ENCODE data around the gene REEP1.

REEP1 gene

DNA sequence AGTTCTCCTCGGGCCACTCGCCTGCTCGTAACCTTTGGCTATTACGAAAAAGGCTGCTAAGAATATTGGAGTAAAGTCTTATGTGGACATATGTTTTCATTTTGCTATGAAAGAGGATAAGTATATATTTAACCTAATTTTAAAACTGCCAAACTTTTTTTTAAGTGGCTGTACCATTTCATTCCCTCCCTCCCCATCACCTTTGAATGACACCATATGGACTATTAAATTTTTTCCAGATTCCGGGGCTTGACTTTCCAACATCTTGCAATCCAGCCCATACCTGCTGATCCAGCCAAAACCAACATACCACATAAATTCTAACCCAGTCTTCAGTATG lies 31.5 kb downstream of the REEP1 start:
- DNase-seq (ENCODE audit: low read depth in 2 of 2): no peak

DNA sequence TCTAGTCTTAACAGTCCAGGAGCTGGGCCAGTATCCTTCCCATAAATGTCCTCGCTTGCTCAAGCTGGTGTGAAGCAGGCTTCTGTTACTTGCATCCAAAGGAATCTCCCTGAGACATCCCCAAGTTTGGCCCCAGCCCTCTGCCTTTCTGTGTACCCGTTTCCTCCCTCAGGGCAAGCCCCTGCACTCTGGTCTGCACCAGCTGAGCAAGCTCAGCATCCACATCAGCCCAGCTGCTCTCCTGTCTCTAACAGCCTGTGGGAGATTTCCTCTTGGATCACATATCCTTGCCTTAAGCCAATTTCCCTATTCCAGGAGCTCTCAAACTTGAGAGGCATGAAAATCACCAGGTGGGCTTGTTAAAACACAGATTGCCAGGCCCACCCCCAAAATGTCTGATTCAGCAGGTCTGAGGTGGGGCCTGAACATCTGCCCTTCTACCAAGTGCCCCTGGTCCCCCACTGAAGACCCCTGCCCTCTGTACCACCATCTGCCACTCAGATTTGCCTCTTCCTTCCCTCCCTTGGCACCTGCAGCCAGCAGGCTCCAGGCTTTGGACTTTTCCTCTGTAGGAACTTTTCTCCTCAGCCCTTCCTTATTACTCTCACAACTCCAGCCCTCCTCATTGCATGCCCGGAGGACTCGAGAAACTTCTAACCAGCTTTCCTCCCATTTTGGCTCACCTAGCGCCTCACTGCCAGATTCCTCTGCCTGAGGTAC lies 32.1 kb downstream of the REEP1 start:
- no peak for DNase-seq (ENCODE audit: low read depth in 2 of 2)

DNA sequence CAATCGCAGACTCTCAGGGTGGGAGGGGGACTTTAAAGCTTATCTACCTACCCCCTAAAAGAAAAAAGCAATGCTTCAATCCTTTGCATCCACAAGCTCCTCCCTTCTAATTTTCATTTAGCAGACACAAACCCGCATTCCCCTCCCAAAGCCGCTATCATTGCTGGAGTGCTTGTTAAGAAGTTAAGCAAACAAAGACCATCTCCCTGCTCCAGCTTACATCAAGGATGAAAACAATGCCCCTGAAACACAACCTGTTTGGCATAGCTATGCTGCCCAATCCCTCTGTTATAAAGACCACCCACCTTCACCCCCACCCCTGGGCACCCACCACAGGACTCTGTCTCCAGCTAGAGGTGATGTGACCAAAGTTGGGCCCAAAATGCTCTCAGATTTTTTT lies 33.0 kb downstream of the REEP1 start:
- DNase-seq (ENCODE audit: low read depth in 2 of 2): no peak

DNA sequence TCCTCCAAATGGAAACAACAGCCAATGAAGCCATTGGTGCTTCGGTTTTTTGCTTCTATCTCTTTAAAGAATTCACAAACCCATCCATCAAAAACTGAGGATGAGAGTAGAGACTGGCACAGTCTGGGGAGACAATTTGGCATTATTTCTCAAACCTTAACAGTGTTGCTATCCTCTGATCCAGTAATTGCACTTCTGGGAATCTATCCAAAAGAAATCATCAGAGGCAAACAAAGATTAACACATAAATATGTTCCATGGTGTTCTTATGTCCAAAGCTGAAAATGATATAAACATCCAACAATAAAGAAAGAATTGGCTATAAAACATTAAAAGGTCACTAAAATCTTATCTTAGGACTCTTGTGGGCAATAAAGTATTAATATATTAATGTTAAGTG lies 35.1 kb downstream of the REEP1 start:
- DNase-seq (ENCODE audit: low read depth in 2 of 2): no peak

DNA sequence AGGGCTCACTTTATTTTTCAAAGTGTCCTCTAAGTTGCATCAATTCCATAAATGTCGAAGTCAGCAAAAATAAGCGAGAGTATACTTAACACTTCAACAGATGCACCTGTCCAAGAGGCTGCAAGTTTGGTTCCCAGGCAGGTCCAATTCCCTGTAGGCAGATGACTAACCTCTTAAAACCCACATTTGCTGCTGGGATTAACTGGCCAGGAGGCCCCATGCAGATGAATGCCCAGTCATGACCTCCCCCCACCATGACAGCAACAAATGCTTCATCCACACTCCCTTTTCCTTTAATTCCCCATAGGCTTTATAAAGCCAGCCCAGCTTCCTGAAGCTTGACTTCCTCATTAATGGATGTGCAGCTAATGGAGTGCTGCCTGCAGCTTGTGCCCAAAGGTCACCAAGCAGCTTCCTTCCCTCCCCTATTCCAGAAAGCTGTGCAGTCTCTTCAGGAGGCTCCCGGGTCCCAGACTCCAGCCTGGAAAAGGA lies 35.7 kb downstream of the REEP1 start:
- DNase-seq (ENCODE audit: low read depth in 2 of 2): no peak

DNA sequence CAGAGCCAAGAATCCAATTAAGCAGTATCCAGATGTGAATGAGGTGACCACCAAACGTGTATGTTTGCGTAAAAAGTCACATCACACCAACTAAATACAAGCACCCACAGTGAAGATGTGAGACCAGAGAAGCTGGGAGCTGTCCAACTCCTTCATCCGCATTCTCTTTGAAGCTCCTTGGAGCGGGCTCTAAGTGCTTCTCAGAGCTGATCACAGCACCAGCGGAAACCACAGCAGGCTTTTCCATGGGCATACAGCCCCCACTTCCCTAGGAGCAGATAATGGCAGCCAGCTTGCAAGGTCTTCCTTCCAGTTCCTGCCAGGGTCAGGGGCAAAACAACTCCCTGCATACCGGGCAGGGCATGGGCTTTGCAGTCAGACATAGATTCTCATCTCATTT lies 36.4 kb downstream of the REEP1 start:
- DNase-seq (ENCODE audit: low read depth in 2 of 2): no peak

DNA sequence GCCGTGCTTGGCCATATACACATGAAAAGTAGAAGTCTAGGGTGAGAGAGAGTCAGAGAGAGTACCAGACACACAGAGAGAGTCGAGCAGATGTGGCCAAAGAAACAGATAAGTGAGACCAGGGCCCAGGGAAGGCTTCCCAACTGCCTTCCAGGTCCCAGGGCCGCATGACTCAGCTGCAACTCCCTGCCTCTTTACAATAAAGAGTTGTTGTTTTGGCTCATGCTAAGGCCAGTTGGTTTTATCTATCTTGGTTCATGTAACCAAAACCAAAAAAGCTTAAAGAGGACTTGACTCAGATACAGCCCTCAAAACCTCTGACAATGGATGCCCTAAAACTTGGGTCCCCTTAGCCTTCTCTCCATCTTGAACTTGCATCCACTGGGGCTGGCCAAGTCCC lies 36.9 kb downstream of the REEP1 start:
- DNase-seq (ENCODE audit: low read depth in 2 of 2): no peak

DNA sequence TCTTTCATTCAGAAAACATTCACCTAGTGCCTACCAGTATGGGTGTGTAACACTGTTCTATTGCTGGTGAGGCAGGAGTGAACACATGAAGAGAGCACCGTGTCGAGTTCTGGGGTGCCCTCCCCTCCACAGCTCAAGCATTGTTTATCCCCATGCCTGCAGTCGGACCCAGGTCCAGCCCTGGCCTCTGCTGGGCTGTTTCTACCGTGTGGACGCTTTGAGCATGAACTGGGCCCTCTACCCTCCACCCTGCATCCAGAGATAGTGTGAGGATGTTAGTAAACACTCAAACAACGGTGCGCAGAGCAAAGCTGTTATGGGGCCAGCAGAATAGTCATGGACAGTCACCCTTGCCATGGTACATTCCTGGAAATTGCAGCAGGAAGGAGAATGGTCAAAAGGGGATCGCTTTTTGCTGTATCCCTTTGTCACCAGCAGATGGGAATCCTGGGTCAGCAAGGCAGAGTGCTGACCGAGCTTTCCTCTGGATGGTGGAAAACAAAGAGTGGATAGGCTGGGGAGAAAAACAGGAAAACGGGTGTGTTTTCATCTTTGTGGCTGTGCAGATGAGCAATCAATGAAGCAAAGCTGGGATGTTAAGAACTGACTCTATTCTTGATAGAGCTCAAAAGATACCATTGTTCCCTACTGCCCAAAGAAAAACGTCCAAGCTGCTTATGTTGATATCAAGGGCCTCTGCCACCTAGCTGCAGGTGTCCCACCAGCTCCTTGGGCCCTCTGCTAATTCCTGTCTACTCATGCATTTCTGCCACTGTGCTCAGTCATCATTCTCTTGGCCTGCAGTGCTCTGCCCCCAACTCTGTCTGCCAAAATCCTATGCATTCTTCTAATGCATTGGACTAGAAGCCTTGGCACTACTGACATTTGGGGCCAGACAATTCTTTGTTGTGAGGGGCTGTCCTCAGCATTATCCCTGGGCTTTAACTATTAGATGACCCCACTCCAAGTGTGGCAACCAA lies 38.7 kb downstream of the REEP1 start:
- DNase-seq (ENCODE audit: low read depth in 2 of 2): no peak

DNA sequence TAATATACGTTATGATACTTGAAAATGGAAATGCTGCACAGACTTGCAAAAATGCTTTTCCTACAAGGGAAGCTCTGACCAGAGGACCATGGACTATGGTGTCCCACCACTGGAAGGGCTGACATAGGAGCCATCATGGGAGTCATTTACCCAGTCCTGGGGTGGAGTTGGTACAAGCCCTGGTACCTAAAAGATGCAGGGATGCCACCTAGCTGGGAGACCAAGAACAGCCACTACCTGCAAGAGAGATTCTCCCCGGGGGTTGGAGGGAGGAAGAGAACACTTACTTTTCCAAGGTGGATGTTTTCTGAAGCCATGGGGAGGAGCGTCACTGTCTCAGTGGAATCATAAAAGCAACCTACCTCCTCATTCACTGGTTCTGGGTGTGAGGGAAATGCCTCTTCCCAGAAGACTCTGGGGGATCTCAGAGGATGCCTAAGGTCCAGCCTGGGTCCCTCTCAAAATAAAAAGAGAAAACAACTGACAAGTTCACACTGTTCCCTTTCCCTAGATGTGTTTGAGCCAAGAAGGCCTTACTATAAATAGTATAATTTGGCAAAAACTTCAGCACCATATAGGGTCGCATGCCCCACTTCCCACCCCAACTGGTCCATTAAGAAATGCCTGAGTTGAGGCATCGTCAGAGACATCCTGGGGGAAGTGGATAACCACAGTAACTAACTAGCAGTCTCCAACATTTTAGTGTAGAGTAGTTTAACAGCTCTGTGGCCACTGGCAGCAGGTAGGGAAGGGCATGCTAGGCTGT lies 39.9 kb downstream of the REEP1 start:
- no peak for DNase-seq (ENCODE audit: low read depth in 2 of 2)

DNA sequence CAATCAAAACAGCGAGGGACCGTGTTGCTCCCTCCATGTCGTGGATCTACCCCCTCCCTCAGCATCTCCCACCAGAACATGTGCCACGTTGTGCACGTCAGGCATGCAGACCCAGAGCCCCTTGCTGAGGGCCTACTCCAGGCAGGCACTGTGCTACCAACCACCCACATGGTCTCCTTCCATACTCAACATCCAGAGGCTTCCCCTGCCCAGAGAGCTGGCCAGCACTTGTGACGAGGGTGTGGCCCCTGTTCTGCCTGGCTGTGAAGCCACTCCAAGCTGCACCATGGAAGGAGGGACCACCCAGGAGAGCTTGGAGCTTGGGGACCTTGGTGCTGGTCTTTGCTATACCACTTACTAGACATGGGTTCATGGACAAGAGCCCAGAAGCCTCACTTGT lies 40.5 kb downstream of the REEP1 start:
- DNase-seq (ENCODE audit: low read depth in 2 of 2): no peak

DNA sequence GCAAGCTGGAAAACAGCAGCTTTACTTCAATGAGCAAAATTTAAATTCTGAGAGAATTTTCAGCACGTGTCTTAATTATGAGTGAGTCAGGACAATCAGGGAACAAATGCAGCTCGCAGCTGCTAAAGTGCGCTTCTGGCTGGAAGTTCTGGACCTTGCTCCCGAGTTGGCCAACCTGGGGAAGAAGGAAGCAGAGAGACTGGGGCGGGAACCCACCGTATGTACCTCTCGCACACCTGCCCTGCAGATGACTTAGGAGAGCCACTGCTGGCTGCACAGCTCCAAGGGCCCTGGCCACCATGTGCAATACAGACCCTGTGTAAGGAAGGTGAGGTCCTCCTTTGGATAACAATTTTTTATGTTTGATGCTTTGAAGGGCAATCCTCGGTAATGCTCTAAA lies 42.4 kb downstream of the REEP1 start:
- DNase-seq (ENCODE audit: low read depth in 2 of 2): no peak

DNA sequence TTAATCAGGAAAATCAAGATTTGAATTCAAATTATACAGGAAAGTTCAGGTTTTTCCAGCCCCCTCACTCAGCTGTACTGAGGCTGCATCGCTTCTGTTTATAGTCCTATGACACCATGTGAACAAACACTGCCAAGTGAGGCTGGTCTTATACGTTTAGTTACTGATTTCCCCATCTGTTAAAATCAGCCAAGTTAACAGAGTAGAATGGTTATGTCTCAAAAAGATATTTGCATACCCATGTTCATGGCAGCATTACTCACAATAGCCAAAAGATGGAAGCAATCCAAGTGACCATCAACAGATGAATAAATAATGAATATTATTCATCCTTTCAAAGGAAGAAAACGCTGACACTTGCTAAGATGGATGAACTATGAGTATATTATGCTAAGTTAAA lies 43.8 kb downstream of the REEP1 start:
- no peak for DNase-seq (ENCODE audit: low read depth in 2 of 2)

DNA sequence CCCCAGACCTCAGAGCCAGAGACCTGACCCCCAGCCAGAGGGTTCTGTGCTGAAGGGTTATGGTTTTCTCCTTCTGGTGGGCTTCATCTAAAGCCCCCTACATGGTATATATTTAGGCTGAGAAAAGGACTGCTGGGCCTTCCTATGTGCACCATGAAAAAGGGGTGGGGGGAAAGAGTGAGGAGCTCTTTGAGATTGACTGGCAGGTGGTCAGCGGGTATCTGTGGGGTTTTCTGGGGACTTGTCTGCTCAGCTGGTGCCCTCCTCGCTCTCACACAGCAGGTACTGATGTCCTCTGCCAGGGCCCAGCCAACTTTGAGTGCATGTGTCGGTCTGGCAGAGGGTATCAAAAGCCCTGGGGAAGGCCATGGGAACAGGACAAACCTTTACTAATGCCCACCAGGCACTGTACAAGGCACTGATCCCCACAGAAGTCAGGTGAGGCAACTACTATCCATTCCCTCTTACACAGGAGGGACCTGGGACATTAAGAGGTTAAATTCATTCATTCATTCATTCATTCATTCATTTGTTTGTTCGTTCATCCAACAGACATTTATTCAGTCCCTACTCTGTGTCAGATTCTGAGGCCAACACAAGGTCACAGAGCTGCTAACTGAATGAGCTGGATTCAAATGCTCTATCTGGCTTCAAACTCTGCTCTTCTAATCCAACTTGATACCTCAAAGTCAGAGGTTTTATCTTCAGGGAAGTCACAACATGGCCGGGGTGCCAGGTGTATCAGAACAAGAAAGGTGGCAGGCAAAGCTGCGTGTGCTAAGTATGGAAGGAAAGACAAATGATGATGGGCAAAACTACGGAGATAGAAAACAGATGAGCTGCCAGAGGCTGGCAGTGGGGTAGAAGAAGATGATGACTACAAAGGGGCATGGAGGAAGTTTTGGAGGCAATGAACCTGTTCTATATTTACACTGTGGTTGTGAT lies 44.6 kb downstream of the REEP1 start:
- no peak for DNase-seq (ENCODE audit: low read depth in 2 of 2)

DNA sequence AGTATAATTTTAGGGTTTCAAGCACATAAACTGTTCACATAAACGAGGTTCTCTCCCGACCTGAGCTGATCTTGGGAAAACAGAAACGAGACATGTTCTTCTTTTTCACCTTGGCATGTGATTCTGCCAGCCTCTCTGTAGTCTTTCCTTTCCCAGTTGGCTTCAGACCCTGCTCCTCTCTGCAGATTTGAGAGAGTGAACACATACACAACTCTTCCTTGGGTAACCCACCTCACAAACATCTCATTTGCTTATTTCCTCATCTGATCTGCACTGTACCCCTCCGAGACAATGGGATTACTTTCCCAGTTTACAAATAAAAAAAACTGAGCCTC lies 46.1 kb downstream of the REEP1 start:
- DNase-seq (ENCODE audit: low read depth in 2 of 2): no peak

DNA sequence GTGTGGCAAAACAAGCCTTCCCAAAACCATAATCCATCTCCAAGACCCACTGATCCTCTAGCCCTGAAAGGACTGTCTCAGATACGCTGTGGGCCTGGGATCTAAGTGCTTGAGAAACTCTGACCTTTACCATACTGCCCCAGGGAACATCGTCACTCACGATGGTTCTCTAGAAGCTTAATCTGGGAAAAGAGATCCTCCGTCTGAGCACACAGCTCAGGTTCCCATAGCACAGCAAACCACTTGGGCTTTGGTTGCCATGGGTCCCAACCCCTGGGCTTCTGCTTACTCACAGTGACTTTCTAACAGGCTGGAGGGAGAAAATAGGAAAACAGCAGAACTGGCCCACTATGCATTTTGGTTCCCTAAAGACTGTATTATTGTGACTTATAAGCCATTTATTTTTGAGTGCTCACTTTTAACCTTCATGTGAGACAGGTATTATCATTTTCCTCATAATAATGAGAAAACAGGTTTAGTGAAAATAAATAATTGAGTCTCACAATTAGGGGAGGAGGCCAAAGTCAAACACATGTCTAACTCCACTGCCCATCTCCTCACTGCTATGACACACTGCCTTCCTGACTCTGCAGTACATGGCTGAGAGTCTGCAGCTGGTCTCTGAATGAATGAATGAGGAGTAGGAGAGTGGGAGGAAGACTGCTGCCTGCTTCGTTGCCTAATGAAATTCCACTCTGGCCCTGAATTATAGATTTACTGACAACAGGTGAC lies 46.7 kb downstream of the REEP1 start:
- no peak for DNase-seq (ENCODE audit: low read depth in 2 of 2)

DNA sequence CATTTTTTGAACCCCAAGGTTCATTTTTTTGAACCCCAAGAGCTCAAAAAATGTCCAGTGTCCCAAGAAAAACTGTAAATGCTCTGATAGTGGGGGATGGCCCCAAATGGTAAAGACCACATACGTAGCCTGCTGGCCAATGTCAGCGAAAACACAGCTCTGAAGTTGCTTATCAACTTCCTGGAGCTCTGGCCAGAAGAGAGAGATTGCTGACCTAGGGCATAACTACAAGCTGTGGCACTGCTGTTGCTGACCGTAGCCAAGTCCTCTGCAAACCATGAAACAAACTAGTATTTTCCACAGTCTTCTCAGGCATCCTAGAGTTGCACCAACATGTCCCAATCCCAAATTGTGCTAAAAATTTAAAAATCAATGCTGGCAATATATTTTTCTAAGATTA lies 50.9 kb downstream of the REEP1 start:
- DNase-seq (ENCODE audit: low read depth in 2 of 2): no peak

DNA sequence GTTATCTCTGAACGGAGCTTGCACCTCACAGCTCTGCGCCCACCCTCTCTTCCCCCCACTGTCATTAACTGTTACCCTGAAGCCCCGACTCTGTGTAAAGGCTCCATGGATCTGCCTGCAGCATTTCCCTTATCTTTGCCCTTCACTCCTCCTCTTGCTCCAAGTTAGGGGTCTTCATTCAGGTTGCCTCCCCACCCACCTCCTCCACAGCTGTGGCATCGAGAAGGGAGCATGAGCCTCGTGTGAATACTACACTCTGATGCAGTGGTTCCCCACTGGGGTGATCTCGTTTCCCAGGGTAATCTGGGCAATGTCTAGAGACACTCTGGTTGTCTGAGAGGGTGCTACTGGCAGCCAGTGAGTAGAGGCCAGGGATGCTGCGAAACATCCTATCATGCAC lies 51.4 kb downstream of the REEP1 start:
- no peak for DNase-seq (ENCODE audit: low read depth in 2 of 2)

DNA sequence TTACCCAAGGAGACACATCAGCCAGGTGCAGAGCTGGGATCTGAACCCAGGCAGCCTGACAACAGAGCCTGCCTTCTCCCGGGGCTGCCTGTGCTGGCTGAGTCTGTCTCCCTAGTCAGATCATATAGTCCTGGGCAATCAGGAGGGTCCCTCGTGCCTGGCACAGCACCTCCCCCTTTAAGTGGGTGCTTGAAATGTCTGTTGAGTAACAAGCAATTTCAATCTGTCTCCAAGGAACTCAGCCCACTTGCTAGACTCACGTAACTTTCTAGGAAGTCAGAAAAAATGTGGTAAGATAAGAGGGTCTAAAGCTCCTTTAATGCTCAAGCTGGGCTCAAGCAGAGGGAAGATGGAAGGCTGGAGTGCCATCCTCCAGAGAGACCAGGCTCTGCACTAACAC lies 51.9 kb downstream of the REEP1 start:
- DNase-seq (ENCODE audit: low read depth in 2 of 2): no peak

DNA sequence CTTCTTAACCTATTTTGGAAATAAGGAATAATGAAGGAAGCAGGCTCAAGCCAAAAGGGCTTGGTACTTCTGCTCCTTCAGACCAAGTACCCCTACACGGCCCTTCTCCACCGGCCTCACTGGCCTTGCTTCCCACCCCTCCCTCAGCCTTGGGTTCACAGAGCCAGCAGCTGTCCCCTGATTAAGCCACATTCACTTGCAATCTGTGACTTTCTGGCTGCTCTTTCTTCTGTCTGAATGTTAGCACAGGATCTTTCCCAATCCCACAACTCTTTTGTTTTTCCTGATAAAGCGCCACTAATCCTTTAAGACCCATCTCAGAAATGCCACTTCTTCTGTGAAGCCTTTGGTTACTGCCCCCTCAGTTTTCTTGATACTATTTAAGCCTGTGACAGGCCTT lies 52.4 kb downstream of the REEP1 start:
- DNase-seq (ENCODE audit: low read depth in 2 of 2): no peak

DNA sequence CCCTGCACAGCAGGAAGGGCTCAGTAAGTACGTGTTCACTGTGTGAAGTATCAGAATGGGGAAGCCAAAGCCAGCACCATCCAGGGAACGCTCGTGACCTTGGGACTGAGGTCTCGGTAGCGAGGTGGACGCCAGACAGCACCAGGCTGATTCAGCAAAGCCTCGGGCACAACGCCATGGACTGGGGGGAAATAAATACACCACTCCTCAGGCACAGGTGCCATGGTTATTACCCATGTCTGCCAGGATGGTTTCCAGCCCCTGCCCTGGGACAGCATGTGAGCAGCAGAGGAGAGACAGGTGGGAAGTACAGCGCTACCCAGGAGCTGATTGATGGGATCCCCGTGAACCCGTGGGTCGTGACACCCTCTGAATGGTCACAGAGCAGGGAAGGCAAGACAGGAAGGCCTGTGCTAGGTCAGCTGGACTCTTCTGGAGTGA lies 53.0 kb downstream of the REEP1 start:
- no peak for DNase-seq (ENCODE audit: low read depth in 2 of 2)

Measured in stimulated activated CD4-positive, alpha-beta T cell treated with anti-CD3 and anti-CD28 coated beads, Interleukin-12 subunit alpha, Interleukin-12 subunit beta, amount 100 ng/mL, for 24 hours (primary cell).